HG03571 (cell line): ENCODE results near the gene ERN1.

ENCODE experiments used
- ATAC-seq: cut with Tn5 transposase; IDR thresholded peaks from one replicate; pipeline ENCODE4 v1.9.1; 2021; ENCODE audit not compliant: unreplicated experiment

ERN1 gene

GRCh38 chr17:64006361-64007088 lies 123.4 kb downstream of the ERN1 start:
- ATAC-seq: no peak

GRCh38 chr17:64005734-64006167 lies 124.2 kb downstream of the ERN1 start:
- no peak for ATAC-seq

- no peak for ATAC-seq
These were observed 124.8 kb downstream of the ERN1 start for GRCh38 chr17:64004903-64005733.

GRCh38 chr17:64004218-64004770 lies 125.7 kb downstream of the ERN1 start:
- no peak for ATAC-seq

GRCh38 chr17:64003526-64004121 lies 126.3 kb downstream of the ERN1 start:
- ATAC-seq: no peak

DNA sequence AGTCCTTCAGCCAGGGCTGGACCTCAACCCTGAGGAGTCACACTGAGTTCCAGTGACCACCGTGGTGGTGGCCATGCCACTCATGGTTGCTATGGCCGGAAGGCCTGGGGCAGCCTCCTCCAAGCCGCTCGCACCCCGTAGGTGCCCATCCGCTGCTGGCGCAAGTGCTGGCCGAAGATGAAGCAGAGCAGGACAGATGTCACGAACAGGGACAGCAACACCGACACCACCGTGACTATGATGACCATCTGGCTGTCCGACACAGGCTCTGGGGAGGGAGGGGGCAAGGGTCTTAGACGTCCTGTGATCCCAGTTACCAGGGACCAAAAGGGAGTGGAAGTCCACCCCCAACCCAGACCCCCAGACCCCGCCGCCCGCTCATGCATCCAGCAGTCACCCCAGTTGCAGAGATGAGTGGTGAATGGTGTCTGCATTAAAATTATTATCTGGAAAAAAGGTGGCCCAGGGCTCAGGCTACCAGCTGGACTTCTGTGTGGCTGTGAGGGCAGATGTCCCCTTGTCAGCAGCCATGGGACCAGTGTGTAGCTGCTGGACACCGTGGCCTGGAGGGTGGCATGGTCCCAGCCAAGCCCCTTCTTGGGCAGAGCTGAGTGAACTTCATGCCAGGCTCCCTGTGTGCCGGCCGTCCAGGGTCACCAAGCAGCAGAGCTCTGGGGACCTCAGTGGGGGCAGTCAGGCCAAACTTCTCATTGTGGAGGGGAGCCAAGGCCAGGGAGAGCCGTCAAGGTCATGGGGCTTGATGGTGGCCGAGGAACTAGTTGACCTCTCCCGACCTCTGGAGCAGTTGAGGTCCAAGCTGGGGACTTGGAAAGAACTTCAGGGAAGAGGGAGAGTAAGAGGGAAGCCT lies 127.1 kb downstream of the ERN1 start:
- ATAC-seq: no peak

DNA sequence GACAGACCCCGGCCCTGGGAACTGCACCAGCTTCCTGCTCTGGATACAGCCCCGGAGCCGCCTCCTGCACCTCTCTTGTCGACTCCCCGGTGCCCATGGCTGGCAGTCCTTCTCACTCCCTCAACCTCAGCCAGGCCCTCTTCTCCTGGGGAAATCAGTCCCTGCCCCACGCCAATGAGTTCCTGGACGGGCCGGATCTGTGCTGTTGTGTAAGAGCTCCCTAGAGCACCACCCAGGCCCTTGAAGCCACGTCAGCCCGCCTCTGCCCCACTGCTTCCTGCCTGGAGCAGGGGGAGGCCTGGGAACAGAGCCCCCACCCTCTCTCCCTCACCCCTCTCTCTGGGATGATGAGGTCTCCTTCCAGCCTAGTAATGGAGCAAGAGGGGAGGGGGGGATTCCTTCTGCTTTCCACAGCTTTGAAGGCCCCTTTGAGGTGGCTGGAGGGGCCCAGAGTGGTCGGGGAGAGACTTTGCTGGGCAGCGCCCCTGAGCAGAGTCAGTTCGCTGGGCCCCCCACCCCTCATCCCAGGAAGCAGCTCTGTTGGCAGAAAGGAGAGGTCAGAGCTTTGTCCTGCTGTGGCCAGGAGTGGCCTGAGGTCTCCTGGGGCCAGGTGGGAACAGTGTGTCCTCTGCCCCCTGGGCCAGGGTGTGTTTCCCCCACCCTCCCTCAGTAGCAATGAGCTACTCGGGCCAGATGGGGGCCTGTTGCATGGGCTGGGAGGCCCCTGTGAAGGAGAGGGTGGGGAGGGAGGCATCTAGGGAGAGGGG lies 128.0 kb downstream of the ERN1 start:
- ATAC-seq: no peak

DNA sequence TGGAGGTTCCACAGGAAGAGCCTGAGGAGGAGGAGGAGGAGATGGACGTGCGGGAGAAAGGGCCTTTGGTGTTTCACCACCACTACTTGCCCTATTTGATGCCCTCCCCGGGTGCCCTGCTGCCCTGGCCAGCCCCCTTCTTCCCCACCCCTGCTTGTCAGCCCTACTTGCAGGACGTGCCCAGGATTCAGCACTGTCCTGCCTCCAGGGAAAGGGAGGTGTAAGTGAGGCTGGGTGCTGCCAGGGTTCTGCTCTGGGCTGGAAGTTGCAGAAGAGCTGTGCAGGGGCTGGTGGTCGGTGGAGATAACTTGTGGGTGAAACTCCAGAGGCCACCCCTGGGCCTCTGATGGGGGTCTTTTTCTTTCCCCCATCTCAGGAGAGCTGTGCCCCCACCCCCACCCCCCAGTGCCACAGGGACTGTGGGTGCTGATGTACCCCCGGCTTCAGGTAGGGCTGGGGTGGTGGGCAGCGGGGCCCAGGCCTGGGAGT lies 128.8 kb downstream of the ERN1 start:
- no peak for ATAC-seq

- ATAC-seq: no peak
These were observed 130.0 kb downstream of the ERN1 start for GRCh38 chr17:63999680-64000531.

DNA sequence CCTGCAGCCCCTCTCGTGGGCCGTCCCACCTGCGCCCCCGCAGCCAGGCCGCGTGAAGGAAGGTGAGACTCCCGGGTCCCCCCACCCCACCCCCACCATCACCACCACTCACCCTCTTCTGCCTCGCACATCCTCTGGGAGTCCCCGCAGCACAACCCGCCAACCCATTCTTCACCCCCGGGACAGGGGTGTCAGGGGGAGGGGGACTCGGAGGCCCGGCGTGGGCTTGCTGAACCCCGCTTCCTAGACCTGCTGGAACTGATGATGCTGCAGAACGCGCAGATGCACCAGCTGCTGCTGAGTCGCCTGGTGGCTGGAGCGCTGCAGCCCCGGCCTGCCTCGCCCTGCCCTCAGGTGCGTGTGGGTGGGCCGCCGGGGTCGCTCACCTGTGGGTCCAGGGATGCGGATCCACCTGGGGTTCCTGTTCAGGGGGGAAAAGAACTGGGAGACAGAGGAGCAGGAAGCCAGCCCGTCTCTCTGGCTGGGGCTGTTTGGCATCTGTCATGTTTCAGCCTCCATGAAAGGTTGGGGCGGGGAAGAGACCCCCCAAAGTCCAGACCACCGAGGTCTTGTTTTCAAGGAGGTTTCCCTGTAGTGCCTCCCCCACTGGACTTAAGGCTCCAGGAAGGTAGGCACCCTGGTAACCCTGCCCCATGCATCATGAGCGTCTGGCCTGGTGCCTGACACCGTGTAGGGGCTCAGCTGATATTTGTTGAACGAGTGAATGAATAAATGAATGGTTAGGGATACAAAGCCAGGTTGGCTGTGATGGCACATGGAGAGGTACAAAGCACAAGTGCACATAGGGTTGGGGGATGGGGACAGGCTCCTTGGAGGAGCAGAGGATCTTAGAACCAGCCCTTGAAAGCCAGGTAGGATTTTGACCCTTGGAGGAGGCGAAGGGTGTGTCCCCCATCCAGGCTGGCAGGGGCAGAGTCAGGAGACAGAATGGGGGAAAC lies 130.9 kb downstream of the ERN1 start:
- ATAC-seq: no peak

GRCh38 chr17:63998050-63998720 lies 131.8 kb downstream of the ERN1 start, which contains the start of gene PRR29:
Gene PRR29, plus strand, starts transcription at chr17:63998351. Its CDS starts 14 bp downstream, at chr17:63998365.
- no peak for ATAC-seq

DNA sequence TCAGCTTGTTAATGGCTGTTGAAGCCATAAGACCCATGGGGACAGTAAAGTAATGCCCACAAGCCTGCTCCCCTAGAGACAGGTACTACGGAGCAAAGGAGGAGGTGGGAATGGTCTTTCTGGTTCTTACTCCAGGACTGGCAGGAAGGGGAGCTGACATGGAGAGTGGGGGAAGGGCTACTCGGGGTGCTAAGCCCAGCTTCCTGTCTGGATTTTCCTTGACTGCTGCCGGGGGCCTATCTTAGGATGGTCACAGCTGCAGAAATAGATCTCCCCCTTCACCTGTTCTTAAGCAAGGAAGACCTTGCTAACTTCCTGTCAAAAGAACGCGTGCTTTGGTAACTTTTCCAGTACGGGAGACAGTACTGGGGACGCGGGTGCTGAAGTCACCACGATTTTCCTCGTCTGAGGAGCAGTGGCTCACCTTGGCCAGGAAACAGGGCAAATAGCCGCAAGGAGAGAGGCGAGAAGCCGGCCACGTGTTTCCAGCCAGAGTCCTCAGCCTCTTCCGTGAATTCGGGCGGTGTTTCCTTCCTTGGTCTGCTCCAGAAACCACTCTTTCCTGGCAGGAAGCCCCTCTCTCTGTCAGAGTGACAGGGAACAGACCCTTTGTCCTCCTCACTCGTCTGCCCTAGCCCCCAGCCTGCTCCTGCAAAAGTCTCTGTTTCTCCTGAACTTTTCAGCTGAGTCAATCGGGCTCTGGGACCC lies 132.4 kb downstream of the ERN1 start:
- ATAC-seq: no peak

GRCh38 chr17:63996430-63997182 lies 133.3 kb downstream of the ERN1 start:
- ATAC-seq: no peak

DNA sequence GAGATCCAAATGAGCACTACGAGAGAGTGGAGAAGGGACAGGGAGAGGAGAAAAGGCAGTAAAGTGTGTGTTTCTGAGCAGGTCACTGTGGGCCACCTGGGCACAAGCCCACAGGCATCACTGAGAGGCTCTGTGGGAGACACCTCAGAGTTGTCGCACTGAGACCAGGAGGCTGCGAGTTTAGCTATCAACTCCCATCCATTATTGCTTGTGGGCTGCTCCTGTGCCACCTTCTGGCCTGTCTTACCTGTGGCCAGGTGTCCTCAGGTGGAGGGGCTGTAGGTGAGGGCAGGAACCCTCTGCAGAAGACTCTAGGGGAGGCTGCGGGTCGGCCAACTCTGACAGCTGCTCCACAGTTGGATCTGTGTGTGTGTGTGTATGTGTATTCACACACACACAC lies 134.3 kb downstream of the ERN1 start:
- ATAC-seq: no peak

DNA sequence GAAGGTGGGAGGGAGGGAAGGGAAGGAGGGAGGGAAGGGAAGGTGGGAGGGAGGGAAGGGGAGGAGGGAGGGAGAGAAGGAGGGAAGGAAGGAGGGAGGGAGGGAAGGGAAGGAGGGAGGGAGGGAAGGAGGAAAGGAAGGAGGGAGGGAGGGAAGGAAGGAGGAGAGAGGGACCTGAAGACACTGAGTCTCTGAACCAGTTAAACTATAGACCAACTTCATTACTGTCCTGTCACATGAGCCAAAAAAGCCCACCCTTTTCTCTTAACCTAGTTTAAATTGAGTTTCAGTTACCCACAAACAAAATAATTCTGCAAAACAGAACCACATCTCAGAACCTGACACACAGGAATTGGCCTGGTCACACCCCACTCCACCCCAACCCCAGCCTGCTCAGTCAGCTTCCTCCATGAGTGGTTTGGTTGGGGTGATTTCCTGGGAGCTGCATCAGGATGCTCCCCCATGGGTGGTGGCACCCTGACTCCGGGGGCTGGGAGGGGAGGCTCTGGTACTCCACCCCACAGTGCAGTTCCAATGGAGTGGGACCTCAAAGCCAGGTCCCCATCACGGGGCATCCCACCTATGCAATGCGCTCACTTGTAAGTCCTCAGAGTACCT lies 136.5 kb downstream of the ERN1 start:
- no peak for ATAC-seq
